Common myeloid progenitor, CD34-positive (primary cell): Measurements from ENCODE around the gene RHCG.

ENCODE experiments used
- CTCF ChIA-PET: fragments of 350-600 bp; sonication (Branson Sonifier 250); formaldehyde crosslinking; loops from one replicate; lab custom pipeline; 2021; ENCODE audit warnings: antibody characterized with exemption; lab: Charles Lee
- POLR2A ChIA-PET: fragments of 350-600 bp; sonication (Branson Sonifier 250); formaldehyde crosslinking; loops from one replicate; lab custom pipeline; 2021; ENCODE audit warnings: antibody characterized with exemption; lab: Charles Lee
- DNase-seq, 3 donors: peaks; one replicate each; pipeline versions ENCODE4 v3.0.0 to v3.0.0-alpha.2; 2013
- H3K27ac ChIP-seq, 2 experiments: 1 replicate in 1 of 2; 2 replicates in 1 of 2; pipeline ENCODE4 v1.7.0; 2013; ENCODE audit warnings: inconsistent platforms in 2 of 2, low read length in 2 of 2, mild to moderate bottlenecking in 2 of 2, low read depth in 1 of 2, moderate library complexity in 1 of 2; ENCODE audit not compliant: severe bottlenecking in 2 of 2, insufficient read depth in 1 of 2, poor library complexity in 1 of 2
- H3K27me3 ChIP-seq, 5 experiments: replicated peaks in 2 of 5; 1 replicate in 3 of 5; 2 replicates in 2 of 5; pipeline versions ENCODE4 v1.6.1 to v1.7.0; 2013; ENCODE audit warnings: low read length in 4 of 5, mild to moderate bottlenecking in 2 of 5, moderate library complexity in 2 of 5, inconsistent platforms in 1 of 5; ENCODE audit not compliant: insufficient read depth in 5 of 5, control insufficient read depth in 4 of 5
- H3K36me3 ChIP-seq, 4 experiments: 1 replicate in 2 of 4; 2 replicates in 2 of 4; pipeline versions ENCODE4 v1.6.1 to v1.7.0; 2013; ENCODE audit warnings: low read length in 3 of 4, control low read depth in 1 of 4, mild to moderate bottlenecking in 1 of 4; ENCODE audit not compliant: control insufficient read depth in 4 of 4, insufficient read depth in 4 of 4
- H3K4me1 ChIP-seq, 4 experiments: 1 replicate in 3 of 4; 2 replicates in 1 of 4; pipeline versions ENCODE4 v1.6.1 to v1.7.1; 2013; ENCODE audit warnings: low read length in 3 of 4, mild to moderate bottlenecking in 3 of 4, control low read depth in 1 of 4, inconsistent platforms in 1 of 4, moderate library complexity in 1 of 4; ENCODE audit not compliant: control insufficient read depth in 4 of 4, insufficient read depth in 4 of 4; ENCODE audit errors: control extremely low read depth in 1 of 4
- H3K4me3 ChIP-seq, 7 experiments: 1 replicate in 4 of 7; 2 replicates in 3 of 7; pipeline versions ENCODE4 v1.5.1 to v1.7.0; 2013; ENCODE audit warnings: mild to moderate bottlenecking in 7 of 7, low read length in 6 of 7, moderate library complexity in 6 of 7, inconsistent platforms in 2 of 7, low read depth in 2 of 7, control low read depth in 1 of 7; ENCODE audit not compliant: insufficient read depth in 4 of 7, control insufficient read depth in 1 of 7; ENCODE audit errors: extremely low read depth in 1 of 7
- H3K9me3 ChIP-seq, 5 experiments: 1 replicate in 4 of 5; 2 replicates in 1 of 5; pipeline versions ENCODE4 v1.6.1 to v1.7.1; 2013; ENCODE audit warnings: low read length in 4 of 5, mild to moderate bottlenecking in 2 of 5, inconsistent platforms in 1 of 5, low read depth in 1 of 5, moderate library complexity in 1 of 5; ENCODE audit not compliant: control insufficient read depth in 4 of 5, insufficient read depth in 2 of 5; ENCODE audit errors: control extremely low read depth in 1 of 5
- WGBS: methylation state at CpG from one replicate; pipeline ENCODE4 v1.1.5; 2013; ENCODE audit not compliant: insufficient coverage; 5-methylcytosine and 5-hydroxymethylcytosine counted together

The RHCG gene

DNA sequence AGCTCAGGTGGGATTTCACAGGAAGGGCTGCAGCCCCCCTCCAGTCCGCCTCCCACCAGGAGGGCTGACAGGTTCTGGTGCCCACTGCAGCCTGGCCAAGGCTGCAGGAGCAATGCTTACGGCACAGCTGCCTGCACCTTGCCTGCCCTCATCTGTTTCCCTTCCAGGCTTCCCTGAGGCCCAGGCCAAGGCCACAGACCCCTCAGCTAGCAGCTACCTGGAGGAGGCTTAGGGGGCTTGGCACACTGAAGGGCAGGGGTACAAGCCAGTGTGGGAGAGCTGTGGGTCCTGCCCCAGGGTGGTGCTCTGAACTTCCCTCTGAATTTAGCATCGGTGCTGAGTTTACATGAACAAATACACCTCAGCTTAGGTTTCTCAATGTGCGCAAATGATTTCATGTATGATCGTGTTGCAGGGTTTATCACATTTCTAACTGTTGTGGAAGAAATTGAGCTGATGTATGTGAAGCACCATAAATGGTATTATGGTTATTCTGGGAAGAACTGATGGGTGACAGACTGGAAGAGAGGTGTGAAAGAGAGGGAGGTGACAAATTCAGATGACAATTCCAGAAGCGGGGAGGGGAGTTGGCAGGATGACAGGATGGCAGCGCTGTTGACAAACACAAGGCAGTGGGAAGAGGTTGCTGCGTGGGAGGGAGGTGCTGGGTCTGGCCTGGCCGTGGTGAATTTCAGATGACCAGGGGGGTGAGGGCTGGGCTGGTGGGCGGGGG lies 6.1 kb downstream of the RHCG start:
- ChIA-PET POLR2A (no interaction called here), CTCF (interaction anchor here (1.8 kb wide), 1 partner anchor 18 kb away, joined by 5 read pairs; no protein-coding TSS in a partner anchor)
- H3K4me1 ChIP-seq, result peaks cover 0 to 10% (median 6%) of the 10 kb centered on the region in 4 experiments
- H3K9me3 ChIP-seq, result peaks cover 0 to 4% (median 0%) of the 10 kb centered on the region in 5 experiments
- whole genome bisulfite sequencing, result 92% methylated on average over 9 of the region's 10 CpGs
- no peak for DNase-seq
- peaks cover 2 to 46% (median 17%) of the 10 kb centered on the region in 5 experiments for H3K27me3 ChIP-seq
- no peaks in the 10 kb centered on the region for H3K36me3 ChIP-seq
- no peak overlapping the region for H3K27ac ChIP-seq
- no peak overlapping the region for H3K4me3 ChIP-seq

DNA sequence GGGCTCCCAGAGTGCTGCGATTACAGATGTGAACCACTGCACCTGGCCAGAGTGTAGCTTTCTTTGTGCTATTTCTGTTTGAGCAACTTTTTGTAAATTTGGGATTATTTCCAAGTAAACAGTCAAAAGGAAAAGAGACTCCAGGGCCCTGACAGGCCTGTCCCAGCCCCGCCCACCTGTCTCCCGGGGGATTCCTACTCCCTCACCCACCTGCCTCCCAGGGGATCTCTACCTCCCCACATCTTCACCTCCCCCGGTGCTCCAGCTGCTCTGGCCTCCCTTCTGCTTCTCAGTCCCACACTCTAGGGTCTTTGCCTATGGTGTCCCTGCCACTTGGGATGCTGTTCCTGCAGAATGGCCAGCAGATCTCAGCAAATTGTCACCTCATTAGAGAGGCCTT lies 7.0 kb downstream of the RHCG start:
- DNase-seq, result no peak
- Histone ChIP-seq H3K4me1 (peaks cover 0 to 10% (median 6%) of the 10 kb centered on the region in 4 experiments), H3K27ac (no peak overlapping the region), H3K9me3 (peaks cover 0 to 4% (median 0%) of the 10 kb centered on the region in 5 experiments), H3K27me3 (peaks cover 2 to 37% (median 16%) of the 10 kb centered on the region in 5 experiments), H3K36me3 (no peaks in the 10 kb centered on the region), H3K4me3 (no peak overlapping the region)
- WGBS, result 87% methylated on average over 3 of the region's 4 CpGs
- CTCF ChIA-PET, result interaction anchor here (1.8 kb wide), 1 partner anchor 17 kb away, joined by 5 read pairs; no protein-coding TSS in a partner anchor
- POLR2A ChIA-PET, result no interaction called here

DNA sequence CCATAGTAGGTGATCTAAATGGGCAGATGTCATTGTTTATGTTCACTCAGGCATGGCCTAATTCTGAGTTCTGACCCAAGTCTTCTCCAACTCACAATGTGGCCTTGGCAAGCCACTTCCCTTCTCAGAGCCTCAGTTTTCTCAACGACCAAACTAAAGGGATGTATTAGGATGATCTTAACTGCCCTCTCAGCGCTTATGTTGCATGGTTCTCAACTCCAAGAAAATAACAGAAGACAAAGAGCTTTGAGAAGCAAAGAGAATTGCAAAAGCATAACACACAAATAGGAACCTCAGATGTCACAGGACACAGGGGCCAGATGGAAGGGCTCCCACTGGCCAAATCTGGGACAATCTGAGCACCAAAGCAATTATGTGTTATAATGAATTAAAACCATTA lies 8.6 kb downstream of the RHCG start:
- Histone ChIP-seq H3K9me3 (peaks cover 0 to 4% (median 0%) of the 10 kb centered on the region in 5 experiments), H3K27me3 (peaks cover under 1 to 26% (median 15%) of the 10 kb centered on the region in 5 experiments), H3K4me3 (no peak overlapping the region), H3K4me1 (peaks cover 0 to 10% (median 6%) of the 10 kb centered on the region in 4 experiments), H3K27ac (no peak overlapping the region), H3K36me3 (no peaks in the 10 kb centered on the region)
- CTCF ChIA-PET, result no interaction called here
- POLR2A ChIA-PET, result interaction anchor here (0.6 kb wide), 1 partner anchor 111 kb away, joined by 3 read pairs; no protein-coding TSS in a partner anchor
- WGBS, result no CpG with 5 or more reads among the region's 2 CpGs
- DNase-seq, result no peak

DNA sequence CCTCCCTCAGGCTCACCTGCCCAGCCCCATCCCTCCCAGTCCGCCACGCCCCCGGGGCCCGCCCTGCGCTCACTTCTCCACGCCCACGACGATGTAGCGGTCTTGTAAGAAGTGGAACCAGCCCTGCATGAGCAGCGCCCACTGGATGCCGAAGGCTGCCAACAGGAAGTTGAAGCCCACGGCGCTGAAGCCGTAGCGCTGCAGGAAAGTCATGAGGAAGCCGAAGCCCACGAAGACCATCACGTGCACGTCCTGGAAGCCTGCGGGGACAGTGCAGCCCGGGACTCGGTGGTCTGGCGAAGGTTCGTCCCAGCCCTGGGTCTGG lies 9.7 kb downstream of the RHCG start:
- Histone ChIP-seq H3K4me3 (peak overlapping the region in 2 of 7 experiments; percentile 26 to 57), H3K27me3 (peaks cover 0 to 24% (median 15%) of the 10 kb centered on the region in 5 experiments), H3K36me3 (no peaks in the 10 kb centered on the region), H3K27ac (no peak overlapping the region), H3K9me3 (peaks cover 0 to 4% (median 0%) of the 10 kb centered on the region in 5 experiments), H3K4me1 (peaks cover 0 to 10% (median 6%) of the 10 kb centered on the region in 4 experiments)
- ChIA-PET POLR2A (no interaction called here), CTCF (no interaction called here)
- DNase-seq, result peak; percentile 72 to 88 (median 79)
- 1% methylated on average over 24 of the region's 24 CpGs for WGBS

DNA sequence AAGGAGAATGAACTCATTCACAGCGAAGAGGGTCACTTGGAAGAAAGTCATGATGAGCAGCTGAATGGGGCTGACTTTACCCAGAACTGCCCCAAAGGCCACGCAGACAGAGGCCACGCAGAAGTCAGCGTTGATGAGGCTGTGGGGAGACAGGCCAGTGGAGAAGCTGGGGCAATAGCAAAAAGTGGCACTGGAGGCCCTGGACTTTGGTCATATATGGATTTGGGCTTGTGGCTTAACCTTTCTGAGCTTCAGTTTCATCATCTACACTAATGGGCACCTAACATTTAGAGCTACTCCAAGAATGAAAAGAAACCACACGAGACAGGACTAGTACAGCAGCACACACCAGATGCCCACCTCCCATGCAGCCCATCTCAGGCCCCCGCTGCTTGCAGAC lies 13.3 kb downstream of the RHCG start:
- Histone ChIP-seq H3K9me3 (peaks cover 0 to 4% (median 0%) of the 10 kb centered on the region in 5 experiments), H3K27me3 (peaks cover 0 to 35% (median 17%) of the 10 kb centered on the region in 5 experiments), H3K36me3 (no peaks in the 10 kb centered on the region), H3K4me3 (no peak overlapping the region), H3K4me1 (peaks cover 0 to 10% (median 6%) of the 10 kb centered on the region in 4 experiments), H3K27ac (no peak overlapping the region)
- POLR2A ChIA-PET, result no interaction called here
- 92% methylated on average over 5 of the region's 6 CpGs for WGBS
- CTCF ChIA-PET, result interaction anchor here (1.3 to 2.9 kb wide), 3 partner anchors 11 to 42 kb away, joined by 3 to 14 read pairs (median 3); no protein-coding TSS in a partner anchor
- DNase-seq, result no peak

DNA sequence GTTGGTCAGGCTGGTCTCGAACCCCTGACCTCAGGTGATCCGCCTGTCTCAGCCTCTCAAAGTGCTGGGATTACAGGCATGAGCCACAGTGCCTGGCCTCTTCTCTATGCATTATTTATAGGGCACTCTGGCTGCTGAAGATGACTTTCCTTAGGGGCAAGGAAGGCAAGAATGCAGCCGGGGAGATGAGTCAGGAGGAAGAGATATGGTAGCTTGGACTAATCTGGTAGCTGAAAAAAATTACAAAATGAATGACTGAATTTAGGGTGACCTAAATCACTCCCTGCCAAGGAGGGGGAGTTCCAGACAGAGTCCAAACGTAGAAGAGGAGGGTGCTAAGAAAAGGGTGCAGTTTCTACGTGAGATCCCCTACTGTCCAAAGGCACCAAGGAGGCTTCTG lies 14.2 kb downstream of the RHCG start:
- no peak for DNase-seq
- H3K4me3 ChIP-seq, result no peak overlapping the region
- WGBS, result 96% methylated on average over 5 of the region's 5 CpGs
- no peak overlapping the region for H3K27ac ChIP-seq
- H3K36me3 ChIP-seq, result no peaks in the 10 kb centered on the region
- H3K9me3 ChIP-seq, result peaks cover 0 to 4% (median 0%) of the 10 kb centered on the region in 5 experiments
- ChIA-PET POLR2A (no interaction called here), CTCF (interaction anchor here (1.3 kb wide), 1 partner anchor 41 kb away, joined by 3 read pairs; no protein-coding TSS in a partner anchor)
- H3K4me1 ChIP-seq, result peaks cover 0 to 10% (median 6%) of the 10 kb centered on the region in 4 experiments
- peaks cover 0 to 41% (median 9%) of the 10 kb centered on the region in 5 experiments for H3K27me3 ChIP-seq

DNA sequence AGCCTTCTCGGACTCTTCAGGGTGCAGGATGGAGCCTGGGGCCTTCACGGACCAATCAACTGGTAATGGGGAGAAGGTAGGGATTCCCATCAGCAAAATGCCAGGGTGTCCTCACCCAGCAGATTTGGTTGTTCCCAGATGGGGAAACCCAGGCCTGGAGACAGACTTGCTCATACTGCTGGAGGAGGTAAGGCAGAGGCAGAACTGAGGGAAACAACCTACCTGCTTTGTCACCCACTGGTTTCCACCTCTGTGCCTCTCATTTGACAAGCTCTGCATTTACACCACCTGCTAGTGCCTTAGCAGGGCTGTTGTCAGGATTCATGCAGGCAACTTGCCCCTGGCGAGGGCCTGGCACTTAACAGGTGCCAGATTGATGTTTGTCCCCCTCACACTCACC lies 15.9 kb downstream of the RHCG start:
- no peak overlapping the region for H3K4me3 ChIP-seq
- POLR2A ChIA-PET, result no interaction called here
- no peak for DNase-seq
- CTCF ChIA-PET, result interaction anchor here (1.1 to 1.6 kb wide), 2 partner anchors 11 to 24 kb away, joined by 3 to 5 read pairs; no protein-coding TSS in a partner anchor
- H3K9me3 ChIP-seq, result no peaks in the 10 kb centered on the region
- H3K4me1 ChIP-seq, result no peaks in the 10 kb centered on the region
- WGBS, result 88% methylated on average over 1 of the region's 3 CpGs
- no peak overlapping the region for H3K27ac ChIP-seq
- no peaks in the 10 kb centered on the region for H3K36me3 ChIP-seq
- peaks cover 0 to 35% (median 11%) of the 10 kb centered on the region in 5 experiments for H3K27me3 ChIP-seq
